ENCODE results near the gene PALM3.

PALM3 gene

DNA sequence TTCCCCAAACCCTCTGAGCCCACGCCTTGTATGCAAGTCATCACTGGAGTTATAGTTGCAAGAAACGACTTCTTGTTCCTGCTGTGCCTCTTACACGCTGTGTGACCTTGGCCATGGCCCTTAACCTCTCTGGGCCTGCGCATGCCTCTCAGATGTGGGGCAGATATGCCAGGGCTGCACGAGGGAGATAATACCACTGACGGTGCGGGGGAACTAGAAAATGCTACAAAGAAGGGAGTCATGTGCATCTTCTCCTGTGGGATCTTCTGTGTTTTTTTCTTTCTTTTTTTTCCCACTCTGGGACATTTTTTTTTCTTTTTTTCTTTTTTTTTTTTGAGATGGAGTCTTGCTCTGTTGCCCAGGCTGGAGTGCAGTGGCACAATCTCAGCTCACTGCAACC lies 33.0 kb upstream of the PALM3 start:
- in situ Hi-C loops (cut with HindIII; ENCODE audit: low sequenced_read_pairs), result no loop called here
- DNase-seq (ENCODE audit: low read depth), result no peak
- H3K4me3 ChIP-seq (ENCODE audit: low read depth, low read length), result no peak overlapping the region
- TF ChIP-seq, protein P1, sequence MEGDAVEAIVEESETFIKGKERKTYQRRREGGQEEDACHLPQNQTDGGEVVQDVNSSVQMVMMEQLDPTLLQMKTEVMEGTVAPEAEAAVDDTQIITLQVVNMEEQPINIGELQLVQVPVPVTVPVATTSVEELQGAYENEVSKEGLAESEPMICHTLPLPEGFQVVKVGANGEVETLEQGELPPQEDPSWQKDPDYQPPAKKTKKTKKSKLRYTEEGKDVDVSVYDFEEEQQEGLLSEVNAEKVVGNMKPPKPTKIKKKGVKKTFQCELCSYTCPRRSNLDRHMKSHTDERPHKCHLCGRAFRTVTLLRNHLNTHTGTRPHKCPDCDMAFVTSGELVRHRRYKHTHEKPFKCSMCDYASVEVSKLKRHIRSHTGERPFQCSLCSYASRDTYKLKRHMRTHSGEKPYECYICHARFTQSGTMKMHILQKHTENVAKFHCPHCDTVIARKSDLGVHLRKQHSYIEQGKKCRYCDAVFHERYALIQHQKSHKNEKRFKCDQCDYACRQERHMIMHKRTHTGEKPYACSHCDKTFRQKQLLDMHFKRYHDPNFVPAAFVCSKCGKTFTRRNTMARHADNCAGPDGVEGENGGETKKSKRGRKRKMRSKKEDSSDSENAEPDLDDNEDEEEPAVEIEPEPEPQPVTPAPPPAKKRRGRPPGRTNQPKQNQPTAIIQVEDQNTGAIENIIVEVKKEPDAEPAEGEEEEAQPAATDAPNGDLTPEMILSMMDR (IDR thresholded peaks at IDR 0.05; ENCODE audit: low read depth, low read length, missing control alignments), result no peak

DNA sequence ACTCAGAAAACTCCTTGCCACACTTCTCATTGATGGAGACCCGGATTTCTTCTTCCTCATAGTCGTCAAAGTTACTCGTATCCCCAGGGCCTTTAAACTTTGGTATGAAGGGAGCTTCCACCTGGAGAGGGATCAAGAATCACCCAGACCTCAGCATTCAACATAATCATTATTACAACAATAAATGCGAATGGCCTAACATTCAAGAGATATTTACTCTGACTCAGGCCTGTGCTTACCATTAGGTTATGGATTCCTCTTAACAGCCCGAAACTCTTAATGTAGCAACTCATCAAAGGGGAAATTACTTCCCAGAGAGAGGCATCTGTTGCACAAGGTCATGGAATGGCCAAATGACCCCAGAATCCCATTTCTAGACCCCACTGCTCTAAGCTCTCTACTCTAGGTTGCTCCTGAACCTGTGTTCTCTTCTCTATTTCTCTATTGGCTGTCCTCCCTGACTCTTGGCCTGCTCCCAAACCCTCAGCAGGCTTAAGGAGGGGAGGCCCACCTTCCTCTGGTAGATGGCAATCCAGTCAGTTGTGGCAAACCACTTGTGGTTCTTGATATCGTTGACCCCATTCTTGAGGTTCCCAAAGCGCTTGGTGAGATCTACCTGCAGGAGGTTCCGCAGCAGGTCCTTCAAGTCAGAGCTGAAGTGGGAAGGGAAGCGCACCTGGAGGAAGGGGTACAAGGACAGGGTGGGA lies 31.4 kb upstream of the PALM3 start:
- DNase-seq (ENCODE audit: low read depth), result no peak
- in situ Hi-C loops (cut with HindIII; ENCODE audit: low sequenced_read_pairs), result no loop called here
- TF ChIP-seq, protein P1 (IDR thresholded peaks at IDR 0.05; ENCODE audit: low read depth, low read length, missing control alignments), result no peak
- H3K4me3 ChIP-seq (ENCODE audit: low read depth, low read length), result no peak overlapping the region

DNA sequence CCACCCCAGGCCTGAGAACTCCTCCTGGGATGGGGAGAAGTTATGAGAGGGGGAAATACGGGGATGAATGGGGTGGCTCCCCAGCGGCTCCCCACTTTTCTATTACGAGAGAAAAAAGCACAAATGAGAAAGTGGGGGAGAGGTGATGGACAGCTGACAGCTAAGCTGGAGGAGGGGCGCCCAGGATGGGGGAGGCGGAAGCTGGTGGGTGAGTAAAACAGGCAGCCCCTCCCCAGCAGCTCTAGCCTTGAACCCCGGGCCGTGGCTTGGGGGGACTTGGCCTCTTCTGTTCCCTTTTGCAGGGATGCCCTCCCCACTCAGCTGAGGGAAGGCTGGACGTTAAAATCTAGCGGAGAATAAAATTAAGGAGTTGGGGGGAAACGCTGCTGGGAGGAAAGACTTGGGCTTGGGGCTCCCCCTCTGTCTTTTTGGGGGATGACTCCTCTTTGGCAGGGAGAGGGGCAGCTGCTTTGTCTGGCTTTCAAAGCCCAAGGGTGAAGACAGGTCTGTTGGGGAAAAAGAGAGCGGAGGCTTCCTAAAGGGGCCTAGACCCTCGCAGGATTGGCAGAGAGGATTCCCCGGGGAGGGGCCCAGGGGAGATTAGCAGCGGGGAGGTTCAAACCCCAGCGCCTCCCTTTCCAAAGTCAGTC lies 30.1 kb upstream of the PALM3 start:
- TF ChIP-seq, protein P1 (IDR thresholded peaks at IDR 0.05; ENCODE audit: low read depth, low read length, missing control alignments), result no peak
- H3K4me3 ChIP-seq (ENCODE audit: low read depth, low read length), result peak overlapping the region; percentile 54
- no peak for DNase-seq (ENCODE audit: low read depth)
- in situ Hi-C loops (cut with HindIII; ENCODE audit: low sequenced_read_pairs), result no loop called here

DNA sequence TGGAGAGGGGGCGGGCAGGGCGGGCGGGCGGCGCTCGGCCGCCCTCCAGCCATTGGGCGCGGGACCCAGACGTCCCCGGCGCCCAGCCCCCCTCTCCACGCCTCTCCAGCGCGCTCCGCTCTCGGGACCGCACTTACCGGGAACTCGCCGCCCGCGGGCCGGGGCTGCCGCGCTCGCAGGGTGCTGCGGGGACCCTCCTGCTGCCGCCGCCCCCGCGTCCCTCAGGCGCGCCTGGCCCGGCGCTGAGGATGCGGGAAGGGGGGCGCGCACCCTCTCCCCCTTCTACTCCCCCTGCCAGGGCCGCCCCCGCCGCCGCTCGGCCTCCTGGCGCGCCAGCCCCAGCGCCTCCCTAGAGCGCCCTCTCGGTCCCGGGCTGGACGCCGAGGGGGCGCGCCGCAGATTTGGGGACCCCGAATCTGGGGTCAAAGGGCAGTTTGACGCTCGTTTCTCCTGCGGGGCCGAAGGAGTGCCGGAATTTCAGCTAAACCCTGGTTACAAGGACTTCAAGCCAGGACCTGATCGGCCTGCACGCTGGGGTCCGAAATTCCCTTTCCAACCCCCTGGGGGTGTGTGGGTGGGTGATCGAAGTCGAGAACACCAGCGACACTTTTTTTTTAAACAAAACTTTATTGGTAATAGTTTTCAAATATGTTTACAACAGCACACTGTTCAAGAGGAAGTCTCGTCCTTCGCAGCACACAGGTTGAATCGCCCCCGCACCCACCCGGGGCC lies 29.4 kb upstream of the PALM3 start:
- DNase-seq (ENCODE audit: low read depth), result no peak
- in situ Hi-C loops (cut with HindIII; ENCODE audit: low sequenced_read_pairs), result no loop called here
- H3K4me3 ChIP-seq (ENCODE audit: low read depth, low read length), result peak overlapping the region; percentile 54
- TF ChIP-seq, protein P1 (IDR thresholded peaks at IDR 0.05; ENCODE audit: low read depth, low read length, missing control alignments), result no peak

DNA sequence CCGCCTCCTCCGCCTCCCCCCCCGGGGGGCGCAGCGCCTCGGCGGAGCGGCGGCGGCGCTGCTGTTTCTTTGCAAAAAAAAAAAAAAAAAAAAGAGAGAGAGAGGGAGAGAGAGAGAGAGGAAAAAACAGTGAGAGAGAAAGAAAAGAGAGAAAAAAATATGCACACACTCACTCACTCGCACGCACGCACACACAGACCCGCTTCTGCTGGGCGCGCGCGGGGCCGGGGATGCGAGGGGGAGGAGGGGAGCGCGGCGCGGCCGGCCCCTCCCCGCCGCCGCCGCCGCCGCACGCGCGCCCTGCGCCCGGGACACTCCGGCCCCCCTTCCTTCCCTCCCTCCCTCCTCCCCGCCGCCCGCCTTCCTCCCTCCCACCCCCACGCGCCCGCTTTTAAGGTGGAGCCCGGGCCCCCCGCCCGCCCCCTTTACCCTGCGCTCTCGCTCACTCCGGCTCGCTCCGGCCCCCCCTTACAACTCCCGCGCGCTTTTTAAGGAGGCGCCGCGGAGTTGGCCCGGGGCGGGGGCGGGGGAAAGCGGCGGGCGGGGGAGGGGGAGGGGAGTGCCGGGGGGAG lies 28.7 kb upstream of the PALM3 start, which contains the start of gene SAMD1:
Gene SAMD1, minus strand, starts transcription at position 243 of the 572 bp plus-strand sequence.
- TF ChIP-seq, protein P1 (IDR thresholded peaks at IDR 0.05; ENCODE audit: low read depth, low read length, missing control alignments), result no peak
- DNase-seq (ENCODE audit: low read depth), result peak; percentile 77
- H3K4me3 ChIP-seq (ENCODE audit: low read depth, low read length), result peak within 1 kb of the TSS; percentile 54
- in situ Hi-C loops (cut with HindIII; ENCODE audit: low sequenced_read_pairs), result no loop called here
